Measurements from ENCODE around the gene STXBP6.

STXBP6 gene

DNA sequence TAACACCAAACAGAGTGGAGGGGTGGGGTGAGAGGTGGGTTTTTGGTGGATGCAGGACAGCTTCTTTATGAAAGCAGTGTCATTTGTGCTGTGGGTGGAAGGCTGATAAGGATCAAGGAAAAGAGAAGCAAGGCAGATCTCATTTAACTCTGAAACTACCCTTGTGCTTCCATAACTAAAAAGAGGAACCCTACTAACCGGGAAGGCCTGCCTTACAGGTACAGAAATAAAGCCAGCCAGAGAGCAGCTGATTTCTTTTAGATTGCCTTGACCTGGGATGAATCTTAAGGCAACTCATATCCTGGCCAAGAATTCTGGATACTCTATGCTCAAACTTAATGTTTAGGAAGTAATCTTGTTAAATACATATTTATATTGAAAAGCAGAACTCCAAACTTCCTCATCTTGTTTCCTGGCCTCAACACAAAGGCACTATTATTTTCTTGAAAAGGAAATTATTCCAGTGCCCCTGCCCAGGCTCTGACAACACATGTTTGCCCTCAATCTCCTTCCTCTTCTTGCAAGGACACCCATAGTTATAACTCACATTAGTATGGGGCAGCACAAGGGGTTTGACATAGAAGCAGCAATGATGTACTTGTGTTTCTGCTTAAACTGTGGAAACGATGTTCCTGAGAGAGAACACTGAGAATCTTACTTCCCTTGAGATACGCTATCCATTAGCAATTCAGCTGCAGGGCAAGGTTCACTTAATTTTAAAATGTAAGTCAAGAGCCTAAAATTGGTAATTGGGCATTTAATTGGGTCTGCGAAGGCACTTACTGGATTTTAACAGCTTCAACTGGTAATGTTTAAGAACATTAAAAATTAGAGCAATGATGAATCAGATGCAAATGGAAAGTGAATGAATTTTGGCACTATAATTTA lies 173.7 kb downstream of the STXBP6 start:
- no peaks in the 10 kb centered on the region for H3K9me3 ChIP-seq (ENCODE audit: insufficient read depth, low read length)
- peaks cover 8% of the 10 kb centered on the region; the same call in 1 of the 2 replicates for H3K4me1 ChIP-seq (ENCODE audit: low read length)
- H3K4me2 ChIP-seq (ENCODE audit: low read length), result no peak overlapping the region
- no peak for TF ChIP-seq EZH2phosphoT487 (IDR thresholded peaks at IDR 0.05; ENCODE audit: low read depth)
- TF ChIP-seq, protein P1, sequence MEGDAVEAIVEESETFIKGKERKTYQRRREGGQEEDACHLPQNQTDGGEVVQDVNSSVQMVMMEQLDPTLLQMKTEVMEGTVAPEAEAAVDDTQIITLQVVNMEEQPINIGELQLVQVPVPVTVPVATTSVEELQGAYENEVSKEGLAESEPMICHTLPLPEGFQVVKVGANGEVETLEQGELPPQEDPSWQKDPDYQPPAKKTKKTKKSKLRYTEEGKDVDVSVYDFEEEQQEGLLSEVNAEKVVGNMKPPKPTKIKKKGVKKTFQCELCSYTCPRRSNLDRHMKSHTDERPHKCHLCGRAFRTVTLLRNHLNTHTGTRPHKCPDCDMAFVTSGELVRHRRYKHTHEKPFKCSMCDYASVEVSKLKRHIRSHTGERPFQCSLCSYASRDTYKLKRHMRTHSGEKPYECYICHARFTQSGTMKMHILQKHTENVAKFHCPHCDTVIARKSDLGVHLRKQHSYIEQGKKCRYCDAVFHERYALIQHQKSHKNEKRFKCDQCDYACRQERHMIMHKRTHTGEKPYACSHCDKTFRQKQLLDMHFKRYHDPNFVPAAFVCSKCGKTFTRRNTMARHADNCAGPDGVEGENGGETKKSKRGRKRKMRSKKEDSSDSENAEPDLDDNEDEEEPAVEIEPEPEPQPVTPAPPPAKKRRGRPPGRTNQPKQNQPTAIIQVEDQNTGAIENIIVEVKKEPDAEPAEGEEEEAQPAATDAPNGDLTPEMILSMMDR (IDR thresholded peaks at IDR 0.05; ENCODE audit: low read depth, low read length), result no peak
- no peak overlapping the region for H2AFZ ChIP-seq (ENCODE audit: low read depth, low read length)
- no peaks in the 10 kb centered on the region for H3K36me3 ChIP-seq (replicated peaks; ENCODE audit: low read depth, low read length)
- no peak overlapping the region for H3K4me3 ChIP-seq (ENCODE audit: low read length)
- H3K27me3 ChIP-seq (ENCODE audit: low read depth, low read length), result no peaks in the 10 kb centered on the region
- H4K20me1 ChIP-seq (ENCODE audit: insufficient read depth, low read length), result no peaks in the 10 kb centered on the region
- H3K79me2 ChIP-seq (ENCODE audit: low read length), result no peaks in the 10 kb centered on the region
- H3K9ac ChIP-seq (ENCODE audit: low read length), result no peak overlapping the region
- no peak overlapping the region for H3K27ac ChIP-seq (ENCODE audit: low read length)

DNA sequence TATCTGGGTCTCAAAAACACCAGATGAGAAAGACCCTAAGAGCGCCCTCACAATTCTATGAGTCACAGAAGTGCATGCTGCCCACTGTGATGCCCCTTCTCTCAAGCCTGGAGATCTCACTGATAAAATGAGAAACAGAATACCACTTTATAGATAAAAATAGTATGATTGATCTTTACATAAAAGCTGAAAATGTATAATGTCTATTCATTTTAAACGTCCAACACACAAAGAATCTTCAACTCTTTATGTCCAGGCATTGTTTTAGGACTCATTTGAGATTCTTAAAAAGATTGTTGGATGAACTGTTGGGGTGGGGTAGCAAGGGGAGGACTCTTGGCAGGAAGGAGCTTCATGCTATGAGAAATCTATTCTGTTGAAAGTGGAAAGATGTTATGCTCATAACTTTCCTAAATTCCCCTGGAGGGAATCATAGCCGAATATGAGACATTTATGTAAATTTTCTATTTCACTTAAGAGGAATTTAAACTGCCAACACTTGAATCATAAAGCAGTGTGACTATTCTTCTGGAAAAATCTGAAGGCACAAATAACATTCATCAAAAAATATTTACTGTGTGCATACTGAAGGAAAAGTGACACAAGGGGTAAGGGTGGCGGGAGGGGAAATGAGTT lies 174.6 kb downstream of the STXBP6 start:
- Histone ChIP-seq H3K4me2 (ENCODE audit: low read length) (no peak overlapping the region), H3K27ac (ENCODE audit: low read length) (no peak overlapping the region), H3K4me1 (ENCODE audit: low read length) (peaks cover 14% of the 10 kb centered on the region), H3K9me3 (ENCODE audit: insufficient read depth, low read length) (no peaks in the 10 kb centered on the region), H2AFZ (ENCODE audit: low read depth, low read length) (no peak overlapping the region), H3K79me2 (ENCODE audit: low read length) (no peaks in the 10 kb centered on the region), H3K4me3 (ENCODE audit: low read length) (no peak overlapping the region), H3K27me3 (ENCODE audit: low read depth, low read length) (no peaks in the 10 kb centered on the region), H4K20me1 (ENCODE audit: insufficient read depth, low read length) (no peaks in the 10 kb centered on the region), H3K36me3 (replicated peaks; ENCODE audit: low read depth, low read length) (no peaks in the 10 kb centered on the region), H3K9ac (ENCODE audit: low read length) (no peak overlapping the region)
- no peak for TF ChIP-seq EZH2phosphoT487 (IDR thresholded peaks at IDR 0.05; ENCODE audit: low read depth)
- TF ChIP-seq, protein P1 (IDR thresholded peaks at IDR 0.05; ENCODE audit: low read depth, low read length), result no peak

DNA sequence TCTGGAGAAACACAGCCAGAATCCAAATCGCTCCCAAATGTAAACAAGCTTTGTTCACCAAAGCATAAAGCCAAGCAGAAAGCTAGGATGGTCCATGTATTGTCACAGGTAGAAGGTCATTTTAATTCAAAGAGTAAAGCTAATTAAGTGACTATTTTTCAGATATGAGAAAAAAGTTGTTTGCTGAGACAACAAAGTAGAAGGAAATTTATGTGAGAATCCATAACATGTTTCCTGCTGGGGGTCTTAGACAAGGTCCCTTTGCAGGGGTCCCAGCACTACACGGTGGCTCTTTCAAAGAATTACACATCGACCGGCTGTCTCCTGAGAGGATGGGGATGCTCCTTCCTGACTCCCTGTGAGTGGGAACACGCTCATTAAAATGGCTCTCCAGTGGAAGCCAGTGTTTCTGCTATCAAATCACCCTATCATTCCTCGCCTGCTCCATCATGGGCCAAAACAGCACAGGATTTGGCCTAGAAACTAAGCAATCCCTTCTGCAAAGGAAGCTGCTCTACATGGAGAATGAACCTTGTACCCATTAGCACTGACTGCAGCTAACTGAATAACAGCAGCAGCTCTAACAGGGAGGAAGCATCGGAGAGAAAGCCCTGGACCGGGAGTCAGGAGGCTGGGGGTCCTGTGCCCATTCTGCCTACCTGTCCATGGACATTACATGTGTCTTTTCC lies 175.3 kb downstream of the STXBP6 start:
- no peaks in the 10 kb centered on the region for H3K27me3 ChIP-seq (ENCODE audit: low read depth, low read length)
- H3K9ac ChIP-seq (ENCODE audit: low read length), result no peak overlapping the region
- no peak overlapping the region for H3K4me2 ChIP-seq (ENCODE audit: low read length)
- no peaks in the 10 kb centered on the region for H3K79me2 ChIP-seq (ENCODE audit: low read length)
- no peak overlapping the region for H2AFZ ChIP-seq (ENCODE audit: low read depth, low read length)
- no peaks in the 10 kb centered on the region for H4K20me1 ChIP-seq (ENCODE audit: insufficient read depth, low read length)
- no peak overlapping the region for H3K27ac ChIP-seq (ENCODE audit: low read length)
- H3K9me3 ChIP-seq (ENCODE audit: insufficient read depth, low read length), result no peaks in the 10 kb centered on the region
- TF ChIP-seq, protein P1 (IDR thresholded peaks at IDR 0.05; ENCODE audit: low read depth, low read length), result no peak
- no peak for TF ChIP-seq EZH2phosphoT487 (IDR thresholded peaks at IDR 0.05; ENCODE audit: low read depth)
- H3K4me1 ChIP-seq (ENCODE audit: low read length), result peaks cover 16% of the 10 kb centered on the region
- H3K36me3 ChIP-seq (replicated peaks; ENCODE audit: low read depth, low read length), result no peaks in the 10 kb centered on the region
- H3K4me3 ChIP-seq (ENCODE audit: low read length), result no peak overlapping the region

DNA sequence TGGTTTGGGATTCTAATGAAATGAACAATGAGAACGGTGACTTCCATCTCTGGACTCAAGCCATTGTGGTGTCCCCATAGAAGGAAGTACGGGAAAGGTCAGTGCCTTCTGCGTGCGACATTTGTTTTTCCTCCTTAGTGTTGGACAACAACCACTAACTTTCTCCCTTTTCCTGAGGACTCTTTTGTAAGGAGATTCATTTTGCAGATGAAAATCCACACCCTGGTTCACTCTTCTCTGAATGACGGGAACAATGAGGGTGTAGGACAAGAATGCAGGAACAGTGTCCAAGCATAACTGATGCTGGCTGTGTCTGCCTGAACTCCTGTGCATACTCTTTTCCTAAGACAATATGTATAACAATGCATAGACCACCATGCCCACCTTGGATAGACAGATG lies 176.4 kb downstream of the STXBP6 start:
- Histone ChIP-seq H3K4me2 (ENCODE audit: low read length) (no peak overlapping the region), H4K20me1 (ENCODE audit: insufficient read depth, low read length) (no peaks in the 10 kb centered on the region), H3K4me3 (ENCODE audit: low read length) (no peak overlapping the region), H3K9ac (ENCODE audit: low read length) (no peak overlapping the region), H2AFZ (ENCODE audit: low read depth, low read length) (no peak overlapping the region), H3K79me2 (ENCODE audit: low read length) (no peaks in the 10 kb centered on the region), H3K27me3 (ENCODE audit: low read depth, low read length) (no peaks in the 10 kb centered on the region), H3K36me3 (replicated peaks; ENCODE audit: low read depth, low read length) (no peaks in the 10 kb centered on the region), H3K9me3 (ENCODE audit: insufficient read depth, low read length) (no peaks in the 10 kb centered on the region), H3K27ac (ENCODE audit: low read length) (no peak overlapping the region), H3K4me1 (ENCODE audit: low read length) (peaks cover 16% of the 10 kb centered on the region)
- TF ChIP-seq EZH2phosphoT487 (IDR thresholded peaks at IDR 0.05; ENCODE audit: low read depth), result no peak
- TF ChIP-seq, protein P1 (IDR thresholded peaks at IDR 0.05; ENCODE audit: low read depth, low read length), result no peak
